Upper lobe of left lung (tissue), 4 donors: Measurements from ENCODE around the gene HNF1A.

Source experiments
- CTCF ChIP-seq, 6 experiments: fragments of 450-650 bp in 4 of 6; fragments of 200-600 bp in 2 of 6; sonication (generic) in 2 of 6; IDR thresholded peaks; one replicate each; pipeline ENCODE4 v1.5.1; 2016 to 2019; ENCODE audit warnings: antibody characterized with exemption in 6 of 6
- POLR2A ChIP-seq, 4 donors: fragments of 450-650 bp; IDR thresholded peaks; one replicate each; pipeline ENCODE4 v1.5.1; 2016 to 2017; ENCODE audit warnings: antibody characterized with exemption in 4 of 4, mild to moderate bottlenecking in 2 of 4

- no peak for TF ChIP-seq CTCF (IDR thresholded peaks at IDR 0.05)
- TF ChIP-seq POLR2A (IDR thresholded peaks at IDR 0.05) = no peak
Observed at GRCh38 chr12:120956579-120957300, 21.6 kb upstream of the HNF1A start.
